ENCODE measurements around the gene MORN2. TPM values are rescaled to one million over a fixed set of nuclear protein-coding genes. Genes with fewer than 3 reads are reported as not detected.

MORN2 gene
- total and polyA plus RNA-seq, 2 donors (not counting 1 experiment from before 2014, with no cell fraction given): 0.70 to 3.9 TPM

- H3K79me2 ChIP-seq (ENCODE audit: control insufficient read depth, insufficient read depth, low read length): no peaks in the 10 kb centered on the region
- no peak overlapping the region for H3K27ac ChIP-seq (ENCODE audit: low read length in 2 of 2)
- CTCF ChIA-PET: no interaction called here
- no peaks in the 10 kb centered on the region for H3K4me1 Mint-ChIP-seq
- no peaks in the 10 kb centered on the region for H4K20me1 ChIP-seq (ENCODE audit: control insufficient read depth, insufficient read depth, low read length, poor library complexity, severe bottlenecking)
- no peaks in the 10 kb centered on the region for H3K36me3 ChIP-seq (replicated peaks in 1 of 2; ENCODE audit: control extremely low read depth in 1 of 2, control insufficient read depth in 1 of 2, extremely low read depth in 1 of 2, insufficient read depth in 2 of 2, low read length in 1 of 2)
- H3K4me1 ChIP-seq (ENCODE audit: control insufficient read depth in 2 of 2, insufficient read depth in 2 of 2, low read length in 2 of 2): no peaks in the 10 kb centered on the region
- H3K4me3 ChIP-seq (ENCODE audit: control extremely low read depth in 1 of 5, extremely low read depth in 1 of 5, insufficient read depth in 1 of 5, low read depth in 2 of 5, low read length in 4 of 5): no peak overlapping the region
- H3K9ac ChIP-seq (ENCODE audit: low read length): no peak overlapping the region
- WGBS (ENCODE audit: insufficient coverage): no CpG with 5 or more reads among the region's 1 CpG
- peaks cover 0 to 4% (median 0%) of the 10 kb centered on the region in 4 experiments for H3K27me3 ChIP-seq (replicated peaks in 1 of 4; ENCODE audit: control extremely low read depth in 1 of 4, control insufficient read depth in 3 of 4, insufficient read depth in 4 of 4, low read length in 3 of 4)
- no peaks in the 10 kb centered on the region for H3K9me3 ChIP-seq (ENCODE audit: control extremely low read depth in 1 of 3, control insufficient read depth in 2 of 3, insufficient read depth in 1 of 3, low read length in 2 of 3)
- no peak for ATAC-seq (ENCODE audit: low read depth)
- no peak overlapping the region for H3K27ac Mint-ChIP-seq
- no peaks in the 10 kb centered on the region for H3K9me3 Mint-ChIP-seq (ENCODE audit: insufficient read depth)
- no peak overlapping the region for H3K4me3 Mint-ChIP-seq
- H3K4me2 ChIP-seq (replicated peaks; ENCODE audit: low read depth, low read length, poor library complexity, severe bottlenecking): no peak overlapping the region
- POLR2A ChIA-PET: no interaction called here
- DNase-seq: no peak
- TF ChIP-seq EZH2 (IDR thresholded peaks at IDR 0.05; ENCODE audit: borderline replicate concordance, insufficient read depth, low read depth, low read length, poor library complexity, severe bottlenecking) (no peak), CTCF (IDR thresholded peaks at IDR 0.05) (no peak)
- H2AFZ ChIP-seq (ENCODE audit: insufficient read depth, low read depth, low read length, poor library complexity, severe bottlenecking): no peak overlapping the region
- H3K27me3 Mint-ChIP-seq: no peaks in the 10 kb centered on the region
- intact Hi-C loops (cut with micrococcal nuclease): no loop called here
These were observed 34.1 kb downstream of the MORN2 start for GRCh38 chr2:38909872-38910271.

- no peak overlapping the region for H3K4me2 ChIP-seq (replicated peaks; ENCODE audit: low read depth, low read length, poor library complexity, severe bottlenecking)
- H3K27me3 ChIP-seq (replicated peaks in 1 of 4; ENCODE audit: control extremely low read depth in 1 of 4, control insufficient read depth in 3 of 4, insufficient read depth in 4 of 4, low read length in 3 of 4): peaks cover 0 to 4% (median 0%) of the 10 kb centered on the region in 4 experiments
- no peaks in the 10 kb centered on the region for H3K79me2 ChIP-seq (ENCODE audit: control insufficient read depth, insufficient read depth, low read length)
- DNase-seq (no peak), ATAC-seq (ENCODE audit: low read depth) (no peak)
- no peak overlapping the region for H3K9ac ChIP-seq (ENCODE audit: low read length)
- H3K27ac ChIP-seq (ENCODE audit: low read length in 2 of 2): no peak overlapping the region
- H3K4me3 ChIP-seq (ENCODE audit: control extremely low read depth in 1 of 5, extremely low read depth in 1 of 5, insufficient read depth in 1 of 5, low read depth in 2 of 5, low read length in 4 of 5): no peak overlapping the region
- H3K36me3 ChIP-seq (replicated peaks in 1 of 2; ENCODE audit: control extremely low read depth in 1 of 2, control insufficient read depth in 1 of 2, extremely low read depth in 1 of 2, insufficient read depth in 2 of 2, low read length in 1 of 2): no peaks in the 10 kb centered on the region
- POLR2A ChIA-PET: no interaction called here
- no peak overlapping the region for H3K4me3 Mint-ChIP-seq
- no peaks in the 10 kb centered on the region for H3K4me1 Mint-ChIP-seq
- no peaks in the 10 kb centered on the region for H3K9me3 Mint-ChIP-seq (ENCODE audit: insufficient read depth)
- no peaks in the 10 kb centered on the region for H3K9me3 ChIP-seq (ENCODE audit: control extremely low read depth in 1 of 3, control insufficient read depth in 2 of 3, insufficient read depth in 1 of 3, low read length in 2 of 3)
- WGBS (ENCODE audit: insufficient coverage): no CpG with 5 or more reads among the region's 1 CpG
- H3K4me1 ChIP-seq (ENCODE audit: control insufficient read depth in 2 of 2, insufficient read depth in 2 of 2, low read length in 2 of 2): no peaks in the 10 kb centered on the region
- no peaks in the 10 kb centered on the region for H4K20me1 ChIP-seq (ENCODE audit: control insufficient read depth, insufficient read depth, low read length, poor library complexity, severe bottlenecking)
- TF ChIP-seq EZH2 (IDR thresholded peaks at IDR 0.05; ENCODE audit: borderline replicate concordance, insufficient read depth, low read depth, low read length, poor library complexity, severe bottlenecking) (no peak), CTCF (IDR thresholded peaks at IDR 0.05) (no peak)
- intact Hi-C loops (cut with micrococcal nuclease): no loop called here
- CTCF ChIA-PET: no interaction called here
- no peaks in the 10 kb centered on the region for H3K27me3 Mint-ChIP-seq
- no peak overlapping the region for H3K27ac Mint-ChIP-seq
- H2AFZ ChIP-seq (ENCODE audit: insufficient read depth, low read depth, low read length, poor library complexity, severe bottlenecking): no peak overlapping the region
These were observed 35.4 kb downstream of the MORN2 start for GRCh38 chr2:38911191-38911590.

Measured in B cell (primary cell).